ENCODE data around the gene L3MBTL1.
A peak's percentile ranks its signal among the peaks of the same experiment; 100 is the strongest.
"Not testable (repeated sequence)": the region's sequence is repeated elsewhere in the genome, so short reads cannot be mapped to it uniquely, and the experiment has no call there.

L3MBTL1 gene

GRCh38 chr20:43472671-43473380, 34.7 kb upstream of the L3MBTL1 start:
- in situ Hi-C loops (cut with MboI; ENCODE audit: low sequenced_read_pairs): no loop called here
- Histone ChIP-seq H3K36me3 (replicated peaks) (no peaks in the 10 kb centered on the region; the same call in 1 of the 2 replicates), H3K9me3 (no peaks in the 10 kb centered on the region), H3K27me3 (ENCODE audit: low read depth) (peaks cover 1% of the 10 kb centered on the region), H3K4me3 (no peak overlapping the region), H3K4me1 (no peaks in the 10 kb centered on the region)
- DNase-seq (ENCODE audit: low spot score in 2 of 2): no peak

GRCh38 chr20:43473381-43473704, 34.2 kb upstream of the L3MBTL1 start:
- H3K4me1 ChIP-seq: no peaks in the 10 kb centered on the region
- in situ Hi-C loops (cut with MboI; ENCODE audit: low sequenced_read_pairs): no loop called here

GRCh38 chr20:43477193-43477592, 30.3 kb upstream of the L3MBTL1 start:
- H3K27me3 ChIP-seq (ENCODE audit: low read depth): peaks cover 8% of the 10 kb centered on the region
- no peaks in the 10 kb centered on the region for H3K9me3 ChIP-seq
- in situ Hi-C loops (cut with MboI; ENCODE audit: low sequenced_read_pairs): no loop called here
- no peaks in the 10 kb centered on the region for H3K36me3 ChIP-seq (replicated peaks)
- H3K4me3 ChIP-seq: no peak overlapping the region
- DNase-seq (ENCODE audit: low spot score in 2 of 2): no peak
- no peaks in the 10 kb centered on the region for H3K4me1 ChIP-seq

More at GRCh38 chr20:43473381-43473704, 34.2 kb upstream of the L3MBTL1 start:
- Histone ChIP-seq H3K36me3 (replicated peaks) (no peaks in the 10 kb centered on the region; the same call in 1 of the 2 replicates), H3K9me3 (no peaks in the 10 kb centered on the region), H3K27me3 (ENCODE audit: low read depth) (peaks cover 5% of the 10 kb centered on the region), H3K4me3 (no peak overlapping the region)
- no peak for DNase-seq (ENCODE audit: low spot score in 2 of 2)

- Histone ChIP-seq H3K36me3 (replicated peaks) (no peaks in the 10 kb centered on the region), H3K4me1 (no peaks in the 10 kb centered on the region), H3K4me3 (no peak overlapping the region), H3K27me3 (ENCODE audit: low read depth) (peaks cover 8% of the 10 kb centered on the region), H3K9me3 (no peaks in the 10 kb centered on the region)
- DNase-seq (ENCODE audit: low spot score in 2 of 2): no peak
- in situ Hi-C loops (cut with MboI; ENCODE audit: low sequenced_read_pairs): no loop called here
These were observed 29.9 kb upstream of the L3MBTL1 start for GRCh38 chr20:43477619-43478018.

- H3K9me3 ChIP-seq: no peaks in the 10 kb centered on the region
- no peaks in the 10 kb centered on the region for H3K27me3 ChIP-seq (ENCODE audit: low read depth)
- no peak overlapping the region for H3K4me3 ChIP-seq
- in situ Hi-C loops (cut with MboI; ENCODE audit: low sequenced_read_pairs): no loop called here
- H3K4me1 ChIP-seq: no peaks in the 10 kb centered on the region
- DNase-seq (ENCODE audit: low spot score in 2 of 2): no peak
- H3K36me3 ChIP-seq (replicated peaks): no peaks in the 10 kb centered on the region
These were observed 17.5 kb upstream of the L3MBTL1 start for GRCh38 chr20:43490038-43490437.

GRCh38 chr20:43492101-43492500, 15.4 kb upstream of the L3MBTL1 start:
- Histone ChIP-seq H3K4me3 (no peak overlapping the region), H3K9me3 (no peaks in the 10 kb centered on the region), H3K4me1 (no peaks in the 10 kb centered on the region), H3K27me3 (ENCODE audit: low read depth) (no peaks in the 10 kb centered on the region), H3K36me3 (replicated peaks) (no peaks in the 10 kb centered on the region)
- no peak for DNase-seq (ENCODE audit: low spot score in 2 of 2)
- in situ Hi-C loops (cut with MboI; ENCODE audit: low sequenced_read_pairs): no loop called here

- in situ Hi-C loops (cut with MboI; ENCODE audit: low sequenced_read_pairs): no loop called here
- Histone ChIP-seq H3K36me3 (replicated peaks) (no peaks in the 10 kb centered on the region), H3K27me3 (ENCODE audit: low read depth) (no peaks in the 10 kb centered on the region), H3K4me1 (no peaks in the 10 kb centered on the region), H3K4me3 (no peak overlapping the region), H3K9me3 (no peaks in the 10 kb centered on the region)
- no peak for DNase-seq (ENCODE audit: low spot score in 2 of 2)
These were observed 12.1 kb upstream of the L3MBTL1 start for GRCh38 chr20:43495388-43495787.

GRCh38 chr20:43502021-43502420, 5.5 kb upstream of the L3MBTL1 start:
- DNase-seq (ENCODE audit: low spot score in 2 of 2); H3K27me3 ChIP-seq (ENCODE audit: low read depth); H3K4me3 ChIP-seq; H3K9me3 ChIP-seq; H3K4me1 ChIP-seq; in situ Hi-C loops (cut with MboI; ENCODE audit: low sequenced_read_pairs); H3K36me3 ChIP-seq (replicated peaks): not testable (repeated sequence)

GRCh38 chr20:43506238-43506637, 1.3 kb upstream of the L3MBTL1 start:
- no peaks in the 10 kb centered on the region for H3K9me3 ChIP-seq
- no peak for DNase-seq (ENCODE audit: low spot score in 2 of 2)
- no peak overlapping the region for H3K4me3 ChIP-seq
- H3K36me3 ChIP-seq (replicated peaks): no peaks in the 10 kb centered on the region
- H3K4me1 ChIP-seq: no peaks in the 10 kb centered on the region
- in situ Hi-C loops (cut with MboI; ENCODE audit: low sequenced_read_pairs): no loop called here
- H3K27me3 ChIP-seq (ENCODE audit: low read depth): no peaks in the 10 kb centered on the region

- no peaks in the 10 kb centered on the region for H3K36me3 ChIP-seq (replicated peaks)
- H3K4me3 ChIP-seq: peak overlapping the region; percentile 29
- H3K9me3 ChIP-seq: no peaks in the 10 kb centered on the region
- DNase-seq (ENCODE audit: low spot score in 2 of 2): no peak
- H3K4me1 ChIP-seq: no peaks in the 10 kb centered on the region
- in situ Hi-C loops (cut with MboI; ENCODE audit: low sequenced_read_pairs): no loop called here
- H3K27me3 ChIP-seq (ENCODE audit: low read depth): no peaks in the 10 kb centered on the region
These were observed 609 bp downstream of the L3MBTL1 start for GRCh38 chr20:43508106-43508505.

- no peak for DNase-seq (ENCODE audit: low spot score in 2 of 2)
- no peaks in the 10 kb centered on the region for H3K36me3 ChIP-seq (replicated peaks)
- H3K4me1 ChIP-seq: no peaks in the 10 kb centered on the region
- no peaks in the 10 kb centered on the region for H3K27me3 ChIP-seq (ENCODE audit: low read depth)
- in situ Hi-C loops (cut with MboI; ENCODE audit: low sequenced_read_pairs): no loop called here
- H3K4me3 ChIP-seq: no peak overlapping the region
- no peaks in the 10 kb centered on the region for H3K9me3 ChIP-seq
These were observed 1.1 kb downstream of the L3MBTL1 start for GRCh38 chr20:43508604-43509040.

GRCh38 chr20:43511879-43512278, 4.4 kb downstream of the L3MBTL1 start:
- DNase-seq (ENCODE audit: low spot score in 2 of 2): no peak
- no peaks in the 10 kb centered on the region for H3K4me1 ChIP-seq
- in situ Hi-C loops (cut with MboI; ENCODE audit: low sequenced_read_pairs): no loop called here
- no peaks in the 10 kb centered on the region for H3K36me3 ChIP-seq (replicated peaks)
- no peak overlapping the region for H3K4me3 ChIP-seq
- no peaks in the 10 kb centered on the region for H3K9me3 ChIP-seq
- no peaks in the 10 kb centered on the region for H3K27me3 ChIP-seq (ENCODE audit: low read depth)

GRCh38 chr20:43513372-43513930, 6.0 kb downstream of the L3MBTL1 start:
- H3K4me1 ChIP-seq: no peaks in the 10 kb centered on the region
- no peaks in the 10 kb centered on the region for H3K9me3 ChIP-seq
- in situ Hi-C loops (cut with MboI; ENCODE audit: low sequenced_read_pairs): no loop called here
- DNase-seq (ENCODE audit: low spot score in 2 of 2): no peak
- no peaks in the 10 kb centered on the region for H3K27me3 ChIP-seq (ENCODE audit: low read depth)
- no peak overlapping the region for H3K4me3 ChIP-seq
- H3K36me3 ChIP-seq (replicated peaks): no peaks in the 10 kb centered on the region

- Histone ChIP-seq H3K4me3 (no peak overlapping the region), H3K9me3 (no peaks in the 10 kb centered on the region), H3K4me1 (no peaks in the 10 kb centered on the region), H3K36me3 (replicated peaks) (no peaks in the 10 kb centered on the region), H3K27me3 (ENCODE audit: low read depth) (no peaks in the 10 kb centered on the region)
- peak in 1 of 2 experiments; percentile 24 for DNase-seq (ENCODE audit: low spot score in 2 of 2)
- in situ Hi-C loops (cut with MboI; ENCODE audit: low sequenced_read_pairs): no loop called here
These were observed 6.6 kb downstream of the L3MBTL1 start for GRCh38 chr20:43513931-43514647.

All from HAP-1 (cell line).